Measurements from ENCODE around the gene PRC1.
"Not testable (repeated sequence)": the region's sequence is repeated elsewhere in the genome, so short reads cannot be mapped to it uniquely, and the experiment has no call there.

The PRC1 gene

DNA sequence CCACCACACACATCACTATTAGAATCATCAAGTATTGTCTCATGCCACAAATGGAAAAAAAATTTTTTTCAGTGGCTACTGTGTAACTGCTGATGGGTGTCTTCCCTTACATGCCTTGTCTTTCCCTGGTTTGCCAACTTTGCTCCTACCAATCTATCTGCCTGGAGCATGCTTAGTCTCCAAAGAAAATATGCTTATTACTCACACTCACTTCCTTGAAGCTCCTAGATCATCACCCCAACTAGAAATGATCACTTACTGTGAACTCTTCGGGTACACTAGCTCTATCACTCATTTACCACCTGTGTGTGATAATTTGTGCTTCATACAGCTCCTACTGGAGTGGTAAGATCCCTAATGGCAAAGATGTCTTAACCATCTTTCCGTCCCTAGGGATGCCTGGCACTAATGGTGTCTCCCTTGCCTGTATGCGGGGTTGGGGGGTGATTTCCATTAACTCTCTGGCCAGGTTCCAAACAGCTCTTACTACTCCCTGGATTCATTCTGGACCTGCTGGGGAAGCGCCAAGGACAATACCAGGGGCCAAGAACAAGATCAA lies 27.3 kb upstream of the PRC1 start:
- Histone ChIP-seq H3K9me3 (ENCODE audit: control insufficient read depth, low read depth, low read length) (no peaks in the 10 kb centered on the region), H3K4me3 (ENCODE audit: low read length) (peak overlapping the region; percentile 91), H3K36me3 (ENCODE audit: control insufficient read depth, low read depth, low read length) (peaks cover 3% of the 10 kb centered on the region), H3K4me1 (ENCODE audit: control insufficient read depth, low read depth, low read length) (peaks cover 3% of the 10 kb centered on the region), H3K27ac (ENCODE audit: low read length) (no peak overlapping the region), H3K9ac (ENCODE audit: low read length) (peak overlapping the region; percentile 65), H3K27me3 (ENCODE audit: control insufficient read depth, insufficient read depth, low read length) (no peaks in the 10 kb centered on the region)

DNA sequence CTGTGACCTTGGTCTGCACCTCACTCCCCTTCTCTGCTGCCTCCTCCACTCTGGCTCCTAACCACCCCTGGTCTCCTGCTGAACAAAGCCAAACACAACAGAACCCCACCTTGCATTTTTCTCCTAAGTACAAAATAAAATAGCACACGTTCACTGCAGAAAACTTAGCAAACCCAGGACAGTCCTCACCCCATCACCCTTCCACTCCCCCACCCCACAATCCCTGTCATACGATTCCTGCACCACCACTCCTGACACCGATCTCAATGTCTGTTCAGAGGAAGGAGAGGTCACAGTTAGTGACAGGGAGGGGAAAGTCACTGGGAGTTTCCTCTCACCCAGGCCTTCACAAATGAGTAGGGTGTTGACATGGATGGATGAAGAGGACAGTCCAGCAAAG lies 23.8 kb upstream of the PRC1 start:
- Histone ChIP-seq H3K36me3 (ENCODE audit: control insufficient read depth, low read depth, low read length) (peaks cover 9% of the 10 kb centered on the region), H3K9me3 (ENCODE audit: control insufficient read depth, low read depth, low read length) (no peaks in the 10 kb centered on the region), H3K27me3 (ENCODE audit: control insufficient read depth, insufficient read depth, low read length) (no peaks in the 10 kb centered on the region), H3K4me1 (ENCODE audit: control insufficient read depth, low read depth, low read length) (peaks cover 3% of the 10 kb centered on the region), H3K27ac (ENCODE audit: low read length) (no peak overlapping the region), H3K4me3 (ENCODE audit: low read length) (no peak overlapping the region), H3K9ac (ENCODE audit: low read length) (no peak overlapping the region)

DNA sequence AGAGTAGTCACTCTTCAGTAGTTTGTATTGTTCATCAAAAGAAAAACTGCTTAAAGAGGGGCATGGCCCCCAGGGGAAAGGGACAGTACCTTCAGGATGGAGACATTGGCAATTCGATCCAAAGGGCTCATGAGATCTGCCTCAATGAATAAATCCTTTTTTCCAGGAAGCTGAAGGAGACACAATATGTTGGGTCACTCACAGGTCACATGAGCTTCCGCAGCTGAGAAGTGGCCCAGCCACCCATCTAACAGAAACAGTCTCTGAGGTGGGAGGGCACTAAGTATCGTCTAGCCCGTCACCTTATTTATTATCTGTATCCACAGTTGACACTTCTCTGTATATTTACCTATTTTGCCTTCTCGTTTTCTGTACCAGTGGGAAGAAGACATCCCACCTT lies 23.4 kb upstream of the PRC1 start:
- Histone ChIP-seq H3K27ac (ENCODE audit: low read length) (no peak overlapping the region), H3K9me3 (ENCODE audit: control insufficient read depth, low read depth, low read length) (no peaks in the 10 kb centered on the region), H3K9ac (ENCODE audit: low read length) (no peak overlapping the region), H3K4me3 (ENCODE audit: low read length) (no peak overlapping the region), H3K4me1 (ENCODE audit: control insufficient read depth, low read depth, low read length) (peaks cover 3% of the 10 kb centered on the region), H3K27me3 (ENCODE audit: control insufficient read depth, insufficient read depth, low read length) (no peaks in the 10 kb centered on the region), H3K36me3 (ENCODE audit: control insufficient read depth, low read depth, low read length) (peaks cover 10% of the 10 kb centered on the region)

- H3K4me1 ChIP-seq (ENCODE audit: control insufficient read depth, low read depth, low read length); H3K9ac ChIP-seq (ENCODE audit: low read length); H3K27ac ChIP-seq (ENCODE audit: low read length); H3K9me3 ChIP-seq (ENCODE audit: control insufficient read depth, low read depth, low read length); H3K4me3 ChIP-seq (ENCODE audit: low read length); H3K27me3 ChIP-seq (ENCODE audit: control insufficient read depth, insufficient read depth, low read length): not testable (repeated sequence)
- peaks cover 10% of the 10 kb centered on the region for H3K36me3 ChIP-seq (ENCODE audit: control insufficient read depth, low read depth, low read length)
Measured at GRCh38 chr15:91013701-91014100, 19.4 kb upstream of the PRC1 start.

- Histone ChIP-seq H3K9me3 (ENCODE audit: control insufficient read depth, low read depth, low read length) (no peaks in the 10 kb centered on the region), H3K27ac (ENCODE audit: low read length) (no peak overlapping the region), H3K27me3 (ENCODE audit: control insufficient read depth, insufficient read depth, low read length) (no peaks in the 10 kb centered on the region), H3K4me3 (ENCODE audit: low read length) (no peak overlapping the region), H3K36me3 (ENCODE audit: control insufficient read depth, low read depth, low read length) (peaks cover 38% of the 10 kb centered on the region), H3K9ac (ENCODE audit: low read length) (no peak overlapping the region), H3K4me1 (ENCODE audit: control insufficient read depth, low read depth, low read length) (no peaks in the 10 kb centered on the region)
Measured at GRCh38 chr15:91007266-91007665, 12.9 kb upstream of the PRC1 start.

DNA sequence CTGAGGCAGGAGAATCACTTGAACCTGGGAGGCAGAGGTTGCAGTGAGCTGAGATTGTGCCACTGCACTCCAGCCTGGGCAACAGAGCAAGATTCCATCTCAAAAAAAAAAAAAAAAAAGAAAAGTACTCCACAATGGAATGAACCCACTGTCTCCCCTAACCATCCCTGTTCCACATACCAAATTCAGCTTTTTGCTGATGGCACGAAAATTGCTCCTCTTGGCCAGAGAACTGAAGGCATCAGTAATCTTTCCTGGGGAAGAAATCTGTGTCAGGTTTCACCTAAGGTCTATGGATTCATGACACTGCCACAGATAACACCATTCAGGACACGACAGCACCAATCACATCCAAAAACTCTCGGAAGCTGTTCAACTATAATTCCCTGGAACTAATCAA lies 6.9 kb upstream of the PRC1 start:
- Histone ChIP-seq H3K4me1 (ENCODE audit: control insufficient read depth, low read depth, low read length) (no peaks in the 10 kb centered on the region), H3K9ac (ENCODE audit: low read length) (no peak overlapping the region), H3K4me3 (ENCODE audit: low read length) (no peak overlapping the region), H3K9me3 (ENCODE audit: control insufficient read depth, low read depth, low read length) (no peaks in the 10 kb centered on the region), H3K36me3 (ENCODE audit: control insufficient read depth, low read depth, low read length) (peaks cover 62% of the 10 kb centered on the region), H3K27me3 (ENCODE audit: control insufficient read depth, insufficient read depth, low read length) (no peaks in the 10 kb centered on the region), H3K27ac (ENCODE audit: low read length) (no peak overlapping the region)

- H3K9me3 ChIP-seq (ENCODE audit: control insufficient read depth, low read depth, low read length): no peaks in the 10 kb centered on the region
- no peak overlapping the region for H3K27ac ChIP-seq (ENCODE audit: low read length)
- peaks cover 47% of the 10 kb centered on the region for H3K36me3 ChIP-seq (ENCODE audit: control insufficient read depth, low read depth, low read length)
- H3K4me1 ChIP-seq (ENCODE audit: control insufficient read depth, low read depth, low read length): peaks cover 5% of the 10 kb centered on the region
- H3K4me3 ChIP-seq (ENCODE audit: low read length): no peak overlapping the region
- no peaks in the 10 kb centered on the region for H3K27me3 ChIP-seq (ENCODE audit: control insufficient read depth, insufficient read depth, low read length)
- no peak overlapping the region for H3K9ac ChIP-seq (ENCODE audit: low read length)
Measured at GRCh38 chr15:90998737-90999136, 4.4 kb upstream of the PRC1 start.

DNA sequence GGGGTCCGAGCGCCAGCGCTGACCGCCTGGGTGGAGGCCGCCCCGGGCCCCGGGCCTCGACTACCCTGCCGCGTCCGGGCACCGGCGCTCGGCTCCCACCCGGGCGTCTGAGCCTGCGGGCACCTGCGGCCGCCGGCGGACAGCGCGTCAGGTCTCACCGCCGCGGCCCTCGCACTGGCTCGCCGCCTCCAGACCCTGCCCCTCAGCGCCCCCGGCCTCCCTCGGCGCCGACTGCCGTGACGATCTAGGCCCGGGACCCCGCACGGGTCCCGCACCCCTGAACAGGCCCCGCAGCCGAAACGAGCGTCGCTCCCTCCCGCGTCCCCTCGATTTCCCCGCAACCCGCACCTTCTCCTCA lies 297 bp downstream of the PRC1 start:
- Histone ChIP-seq H3K9me3 (ENCODE audit: control insufficient read depth, low read depth, low read length) (no peaks in the 10 kb centered on the region), H3K4me1 (ENCODE audit: control insufficient read depth, low read depth, low read length) (peaks cover 8% of the 10 kb centered on the region), H3K27ac (ENCODE audit: low read length) (peak overlapping the region; percentile 48), H3K9ac (ENCODE audit: low read length) (peak overlapping the region; percentile 86), H3K27me3 (ENCODE audit: control insufficient read depth, insufficient read depth, low read length) (no peaks in the 10 kb centered on the region), H3K36me3 (ENCODE audit: control insufficient read depth, low read depth, low read length) (peaks cover 20% of the 10 kb centered on the region), H3K4me3 (ENCODE audit: low read length) (peak overlapping the region; percentile 93)

DNA sequence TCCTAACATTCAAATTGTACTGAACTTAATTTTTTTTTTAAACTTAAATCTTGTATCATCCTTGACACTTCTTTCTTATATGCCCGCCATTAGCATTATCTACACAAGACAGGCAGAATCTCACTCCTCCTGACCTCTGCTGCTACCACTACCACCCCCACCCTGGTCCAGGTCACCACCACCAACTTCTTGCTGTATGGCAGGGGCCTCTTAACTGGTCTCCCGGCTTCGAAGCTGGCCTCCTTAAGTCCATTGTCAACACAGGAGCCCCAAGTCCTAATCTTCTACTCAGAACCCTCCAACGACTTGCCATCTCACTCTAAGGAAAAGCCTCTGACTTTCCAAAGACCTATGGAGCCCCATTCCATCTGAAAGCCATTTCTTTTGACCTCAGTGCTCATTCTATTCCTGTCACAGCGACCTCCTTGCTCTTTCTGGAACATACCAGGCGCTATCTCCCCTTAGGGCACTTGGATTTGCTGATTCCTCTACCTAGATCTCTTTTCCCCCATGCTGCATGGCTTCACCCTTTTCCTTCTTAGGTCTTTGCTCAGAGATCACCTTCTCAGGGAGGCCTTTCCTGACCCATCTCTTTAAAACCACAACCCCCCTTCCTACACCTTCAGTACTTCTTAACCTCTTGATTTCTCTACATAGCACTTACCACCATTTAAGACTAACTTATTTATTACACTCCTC lies 2.6 kb downstream of the PRC1 start:
- no peaks in the 10 kb centered on the region for H3K36me3 ChIP-seq (ENCODE audit: control insufficient read depth, low read depth, low read length)
- peaks cover 8% of the 10 kb centered on the region for H3K4me1 ChIP-seq (ENCODE audit: control insufficient read depth, low read depth, low read length)
- no peaks in the 10 kb centered on the region for H3K27me3 ChIP-seq (ENCODE audit: control insufficient read depth, insufficient read depth, low read length)
- H3K27ac ChIP-seq (ENCODE audit: low read length): no peak overlapping the region
- no peak overlapping the region for H3K4me3 ChIP-seq (ENCODE audit: low read length)
- H3K9ac ChIP-seq (ENCODE audit: low read length): no peak overlapping the region
- no peaks in the 10 kb centered on the region for H3K9me3 ChIP-seq (ENCODE audit: control insufficient read depth, low read depth, low read length)

- Histone ChIP-seq H3K9ac (ENCODE audit: low read length) (no peak overlapping the region), H3K27ac (ENCODE audit: low read length) (no peak overlapping the region), H3K36me3 (ENCODE audit: control insufficient read depth, low read depth, low read length) (no peaks in the 10 kb centered on the region), H3K4me3 (ENCODE audit: low read length) (no peak overlapping the region), H3K27me3 (ENCODE audit: control insufficient read depth, insufficient read depth, low read length) (no peaks in the 10 kb centered on the region), H3K4me1 (ENCODE audit: control insufficient read depth, low read depth, low read length) (peaks cover 6% of the 10 kb centered on the region), H3K9me3 (ENCODE audit: control insufficient read depth, low read depth, low read length) (no peaks in the 10 kb centered on the region)
Measured at GRCh38 chr15:90990446-90990845, 3.9 kb downstream of the PRC1 start.

- H3K9ac ChIP-seq (ENCODE audit: low read length): no peak overlapping the region
Measured at GRCh38 chr15:90989040-90989768, 5.1 kb downstream of the PRC1 start.

GRCh38 chr15:90988296-90988695 lies 6.0 kb downstream of the PRC1 start:
- H3K4me3 ChIP-seq (ENCODE audit: low read length): no peak overlapping the region
- no peak overlapping the region for H3K9ac ChIP-seq (ENCODE audit: low read length)
- peaks cover 4% of the 10 kb centered on the region for H3K4me1 ChIP-seq (ENCODE audit: control insufficient read depth, low read depth, low read length)
- H3K9me3 ChIP-seq (ENCODE audit: control insufficient read depth, low read depth, low read length): no peaks in the 10 kb centered on the region
- H3K36me3 ChIP-seq (ENCODE audit: control insufficient read depth, low read depth, low read length): peaks cover 12% of the 10 kb centered on the region
- H3K27ac ChIP-seq (ENCODE audit: low read length): no peak overlapping the region
- no peaks in the 10 kb centered on the region for H3K27me3 ChIP-seq (ENCODE audit: control insufficient read depth, insufficient read depth, low read length)

More at GRCh38 chr15:90989040-90989768, 5.1 kb downstream of the PRC1 start:
- Histone ChIP-seq H3K4me3 (ENCODE audit: low read length) (no peak overlapping the region), H3K36me3 (ENCODE audit: control insufficient read depth, low read depth, low read length) (peaks cover 4% of the 10 kb centered on the region), H3K9me3 (ENCODE audit: control insufficient read depth, low read depth, low read length) (no peaks in the 10 kb centered on the region), H3K27me3 (ENCODE audit: control insufficient read depth, insufficient read depth, low read length) (no peaks in the 10 kb centered on the region), H3K27ac (ENCODE audit: low read length) (no peak overlapping the region), H3K4me1 (ENCODE audit: control insufficient read depth, low read depth, low read length) (peaks cover 4% of the 10 kb centered on the region)

Data from iPS-18a (cell line).